Lower leg skin (tissue), 4 donors: ENCODE data around the gene LRRC34. TPM values are rescaled to one million over a fixed set of nuclear protein-coding genes. Genes with fewer than 3 reads are reported as not detected.

Experiments
- DNase-seq, 2 donors: peaks; one replicate each; pipeline ENCODE4 v3.0.0-alpha.2; 2019; ENCODE audit warnings: low spot score in 2 of 2
- H3K4me3 ChIP-seq: fragments of 200-600 bp; sonication (generic); 2 replicates; pipeline ENCODE4 v1.5.1; 2017; ENCODE audit warnings: mild to moderate bottlenecking, low read depth; ENCODE audit not compliant: poor library complexity, severe bottlenecking
- POLR2A ChIP-seq, 2 donors: fragments of 450-650 bp; IDR thresholded peaks; one replicate each; pipeline ENCODE4 v1.6.1; 2016 to 2017; ENCODE audit warnings: antibody characterized with exemption in 2 of 2, mild to moderate bottlenecking in 1 of 2, moderate library complexity in 1 of 2
- WGBS, 2 donors: methylation state at CpG; one replicate each; pipeline ENCODE4 v1.1.5; 2018; 5-methylcytosine and 5-hydroxymethylcytosine counted together
- intact Hi-C: fragments of 100-400 bp; cut with DNase I; formaldehyde crosslinking; loops from one replicate; pipeline ENCODE4 v1.15.0; 2023; ENCODE audit warnings: low total_unique reads
- total RNA-seq, 4 donors: library from RNA; depleted of rRNA; stranded (reverse); fragments of >200 nt; gene quantifications; one replicate each; pipeline ENCODE4 v1.1.0, GENCODE V29; 2016
- TF ChIP-seq, protein P1 (sequence below), 3 donors: fragments of 450-650 bp; IDR thresholded peaks; one replicate each; pipeline ENCODE4 v1.5.1; 2016; ENCODE audit warnings: antibody characterized with exemption in 3 of 3, mild to moderate bottlenecking in 3 of 3, moderate library complexity in 2 of 3

Gene LRRC34
- total RNA-seq, 4 donors from 2014 or later: 0.34 to 1.8 (median 0.34) TPM; not detected in 1

DNA sequence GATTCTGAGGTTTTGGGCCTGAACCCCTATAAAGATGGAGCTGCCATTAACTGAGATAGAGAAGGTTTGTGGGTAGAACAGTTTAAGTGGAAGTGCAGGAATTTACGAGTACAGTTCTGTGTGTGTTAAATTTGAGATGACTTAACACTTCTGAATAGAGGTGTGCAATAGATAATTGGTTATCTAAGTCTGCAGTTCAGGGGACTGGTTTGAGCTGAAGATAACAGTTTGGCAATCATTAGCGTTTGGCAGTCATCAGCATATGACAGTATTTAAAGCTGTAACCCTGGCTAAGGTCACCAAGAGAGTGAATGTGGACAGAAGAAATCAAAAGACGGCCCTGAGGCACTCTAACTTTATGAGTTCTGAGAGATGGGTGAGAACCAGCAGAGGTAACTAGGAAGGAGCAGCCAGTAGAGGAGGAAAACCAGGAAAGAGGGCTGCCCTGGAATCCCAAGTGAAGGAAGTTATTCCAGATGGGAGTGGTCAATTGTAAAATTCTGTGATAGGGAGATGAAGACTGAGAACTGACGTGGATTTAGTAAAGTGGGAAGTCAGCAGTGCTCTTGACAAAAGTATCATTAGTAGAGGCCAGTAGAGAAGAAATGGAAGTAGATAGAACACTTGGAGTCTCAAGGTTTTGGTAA, 31.4 kb downstream of the LRRC34 start:
- no peak for TF ChIP-seq POLR2A (IDR thresholded peaks at IDR 0.05)
- TF ChIP-seq, protein P1, sequence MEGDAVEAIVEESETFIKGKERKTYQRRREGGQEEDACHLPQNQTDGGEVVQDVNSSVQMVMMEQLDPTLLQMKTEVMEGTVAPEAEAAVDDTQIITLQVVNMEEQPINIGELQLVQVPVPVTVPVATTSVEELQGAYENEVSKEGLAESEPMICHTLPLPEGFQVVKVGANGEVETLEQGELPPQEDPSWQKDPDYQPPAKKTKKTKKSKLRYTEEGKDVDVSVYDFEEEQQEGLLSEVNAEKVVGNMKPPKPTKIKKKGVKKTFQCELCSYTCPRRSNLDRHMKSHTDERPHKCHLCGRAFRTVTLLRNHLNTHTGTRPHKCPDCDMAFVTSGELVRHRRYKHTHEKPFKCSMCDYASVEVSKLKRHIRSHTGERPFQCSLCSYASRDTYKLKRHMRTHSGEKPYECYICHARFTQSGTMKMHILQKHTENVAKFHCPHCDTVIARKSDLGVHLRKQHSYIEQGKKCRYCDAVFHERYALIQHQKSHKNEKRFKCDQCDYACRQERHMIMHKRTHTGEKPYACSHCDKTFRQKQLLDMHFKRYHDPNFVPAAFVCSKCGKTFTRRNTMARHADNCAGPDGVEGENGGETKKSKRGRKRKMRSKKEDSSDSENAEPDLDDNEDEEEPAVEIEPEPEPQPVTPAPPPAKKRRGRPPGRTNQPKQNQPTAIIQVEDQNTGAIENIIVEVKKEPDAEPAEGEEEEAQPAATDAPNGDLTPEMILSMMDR (IDR thresholded peaks at IDR 0.05): no peak
- WGBS, 2 donors: 86 to 87% methylated on average over 4 of the region's 4 CpGs
- DNase-seq: no peak
- no peak overlapping the region for H3K4me3 ChIP-seq
- intact Hi-C loops: no loop called here

DNA sequence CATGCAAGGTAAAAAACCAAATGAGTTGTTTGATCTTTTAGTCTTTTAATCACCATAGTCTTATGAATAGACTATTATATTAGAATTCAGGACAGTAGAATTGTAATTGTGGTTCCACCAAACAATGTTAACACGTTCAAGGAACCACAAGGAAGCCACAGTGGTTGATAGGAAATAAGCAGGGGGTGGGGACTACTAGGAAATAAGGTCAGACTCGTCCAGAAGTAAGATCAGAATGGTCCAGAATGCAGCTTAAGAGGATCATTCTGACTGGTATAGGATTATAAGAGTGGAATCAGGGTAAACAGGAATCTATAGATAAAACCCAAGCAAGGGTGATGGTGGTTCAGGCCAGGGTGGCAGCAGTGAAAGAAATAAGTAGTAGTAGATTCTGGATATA, 32.0 kb downstream of the LRRC34 start:
- H3K4me3 ChIP-seq: no peak overlapping the region
- no peak for DNase-seq
- 58 to 64% methylated on average over 2 of the region's 2 CpGs for WGBS, 2 donors
- no peak for TF ChIP-seq POLR2A (IDR thresholded peaks at IDR 0.05)
- TF ChIP-seq, protein P1 (IDR thresholded peaks at IDR 0.05): no peak
- intact Hi-C loops: no loop called here

- intact Hi-C loops: no loop called here
- DNase-seq: no peak
- 73 to 89% methylated on average over 4 of the region's 4 CpGs for WGBS, 2 donors
- TF ChIP-seq POLR2A (IDR thresholded peaks at IDR 0.05): no peak
- TF ChIP-seq, protein P1 (IDR thresholded peaks at IDR 0.05): no peak
- H3K4me3 ChIP-seq: no peak overlapping the region
Observed at GRCh38 chr3:169777822-169778221, 34.9 kb downstream of the LRRC34 start.

GRCh38 chr3:169774186-169774585, 38.5 kb downstream of the LRRC34 start:
- no peak overlapping the region for H3K4me3 ChIP-seq
- TF ChIP-seq POLR2A (IDR thresholded peaks at IDR 0.05): no peak
- TF ChIP-seq, protein P1 (IDR thresholded peaks at IDR 0.05): no peak
- DNase-seq: no peak
- intact Hi-C loops: loop anchor here (2.0 kb wide), 1 partner anchor 193 kb away; the partner anchor contains the start of gene SEC62
- 31 to 43% methylated on average over 5 of the region's 5 CpGs for WGBS, 2 donors

GRCh38 chr3:169772897-169773816, 39.5 kb downstream of the LRRC34 start, which contains the start of gene MYNN:
Gene MYNN, plus strand, starts transcription at chr3:169773396. Its CDS starts 900 bp downstream, at chr3:169774296.
- intact Hi-C loops: no loop called here
- TF ChIP-seq, protein P1 (IDR thresholded peaks at IDR 0.05): no peak
- TF ChIP-seq POLR2A (IDR thresholded peaks at IDR 0.05): peak in 1 of 2 donors; percentile 98
- peak within 1 kb of the TSS; percentile 95 for H3K4me3 ChIP-seq
- WGBS, 2 donors: 1% methylated on average over 45 to 47 of the region's 61 CpGs
- peak; percentile 91 to 99 for DNase-seq
